Progenitor cell of endocrine pancreas (in vitro differentiated cells): ENCODE data around the gene MGAT5B. TPM values are rescaled to one million over a fixed set of nuclear protein-coding genes. Genes with fewer than 3 reads are reported as not detected.

Source experiments
- DNase-seq: peaks from one replicate; pipeline ENCODE4 v3.0.0; 2021; ENCODE audit warnings: low spot score; ENCODE audit not compliant: unreplicated experiment
- H3K27ac Mint-ChIP-seq: 2 replicates; pipeline ENCODE4 v1.8.0; 2021; ENCODE audit warnings: mild to moderate bottlenecking, moderate library complexity, mixed read lengths
- H3K27me3 Mint-ChIP-seq: 2 replicates; pipeline ENCODE4 v1.8.0; 2021; ENCODE audit warnings: mixed read lengths
- H3K36me3 Mint-ChIP-seq: 2 replicates; pipeline ENCODE4 v1.8.0; 2022; ENCODE audit warnings: mixed read lengths; ENCODE audit not compliant: insufficient read depth
- H3K4me1 Mint-ChIP-seq: 2 replicates; pipeline ENCODE4 v1.8.0; 2021; ENCODE audit warnings: low read depth, mixed read lengths
- H3K4me3 Mint-ChIP-seq: 2 replicates; pipeline ENCODE4 v1.8.0; 2021; ENCODE audit warnings: low read depth, mild to moderate bottlenecking, moderate library complexity, mixed read lengths
- H3K9me3 Mint-ChIP-seq: 2 replicates; pipeline ENCODE4 v1.8.0; 2021; ENCODE audit warnings: low read depth, mixed read lengths
- CTCF ChIP-seq: fragments of 200-600 bp; sonication (generic); IDR thresholded peaks from one replicate; pipeline ENCODE4 v1.5.0; 2021; ENCODE audit warnings: antibody characterized with exemption, mild to moderate bottlenecking; ENCODE audit not compliant: unreplicated experiment
- total RNA-seq: library from RNA; stranded (reverse); gene quantifications from 2 replicates; pipeline ENCODE4 v1.2.1, GENCODE V29; 2021

Gene MGAT5B
- total RNA-seq, 1 donor from 2014 or later: 2.8 TPM

GRCh38 chr17:76843703-76844484 lies 24.3 kb upstream of the MGAT5B start:
- no peak for DNase-seq
- peak; percentile 25 for TF ChIP-seq CTCF
- Mint-ChIP-seq H3K4me1 (peaks cover 3% of the 10 kb centered on the region), H3K4me3 (no peak overlapping the region), H3K27ac (no peak overlapping the region), H3K9me3 (no peaks in the 10 kb centered on the region), H3K36me3 (no peaks in the 10 kb centered on the region), H3K27me3 (peaks cover 57% of the 10 kb centered on the region)

GRCh38 chr17:76844485-76844829 lies 23.7 kb upstream of the MGAT5B start:
- no peaks in the 10 kb centered on the region for H3K9me3 Mint-ChIP-seq
- no peaks in the 10 kb centered on the region for H3K36me3 Mint-ChIP-seq
- peaks cover 3% of the 10 kb centered on the region for H3K4me1 Mint-ChIP-seq
- H3K4me3 Mint-ChIP-seq: no peak overlapping the region
- H3K27ac Mint-ChIP-seq: no peak overlapping the region
- H3K27me3 Mint-ChIP-seq: peaks cover 51% of the 10 kb centered on the region
- no peak for DNase-seq
- TF ChIP-seq CTCF: no peak

GRCh38 chr17:76844846-76845245 lies 23.4 kb upstream of the MGAT5B start:
- H3K9me3 Mint-ChIP-seq: no peaks in the 10 kb centered on the region
- H3K36me3 Mint-ChIP-seq: no peaks in the 10 kb centered on the region
- peaks cover 47% of the 10 kb centered on the region for H3K27me3 Mint-ChIP-seq
- TF ChIP-seq CTCF: no peak
- H3K27ac Mint-ChIP-seq: no peak overlapping the region
- peaks cover 3% of the 10 kb centered on the region for H3K4me1 Mint-ChIP-seq
- H3K4me3 Mint-ChIP-seq: no peak overlapping the region
- no peak for DNase-seq

- peaks cover 3% of the 10 kb centered on the region for H3K4me1 Mint-ChIP-seq
- no peak overlapping the region for H3K4me3 Mint-ChIP-seq
- no peak for TF ChIP-seq CTCF
- no peaks in the 10 kb centered on the region for H3K9me3 Mint-ChIP-seq
- no peak for DNase-seq
- H3K27ac Mint-ChIP-seq: no peak overlapping the region
- H3K27me3 Mint-ChIP-seq: peaks cover 40% of the 10 kb centered on the region
- H3K36me3 Mint-ChIP-seq: no peaks in the 10 kb centered on the region
Measured at GRCh38 chr17:76845541-76846017, 22.6 kb upstream of the MGAT5B start.

- Mint-ChIP-seq H3K27ac (no peak overlapping the region), H3K27me3 (peaks cover 25% of the 10 kb centered on the region), H3K4me3 (no peak overlapping the region), H3K4me1 (peaks cover 3% of the 10 kb centered on the region), H3K36me3 (no peaks in the 10 kb centered on the region), H3K9me3 (no peaks in the 10 kb centered on the region)
- no peak for TF ChIP-seq CTCF
- no peak for DNase-seq
Measured at GRCh38 chr17:76847031-76847430, 21.2 kb upstream of the MGAT5B start.
